H1 (cell line): ENCODE data around the gene DENND1A.

Experiments
- BACH1 ChIP-seq: IDR thresholded peaks from 2 replicates; pipeline ENCODE4 v1.6.1; 2012; ENCODE audit warnings: low read length, improper control_type of control experiment
- CBX5 ChIP-seq: fragments of 300-800, 300-1000 bp; sonication (generic); IDR thresholded peaks from 2 replicates; pipeline ENCODE4 v1.7.1; 2016; ENCODE audit warnings: antibody characterized with exemption, low read length, low read depth
- CEBPB ChIP-seq: IDR thresholded peaks from 2 replicates; pipeline ENCODE4 v1.6.1; 2012; ENCODE audit warnings: low read depth, low read length
- EZH2 ChIP-seq: fragments of 200-600 bp; sonication (generic); IDR thresholded peaks from 2 replicates; pipeline ENCODE4 v1.7.1; 2012; ENCODE audit warnings: low read depth, mild to moderate bottlenecking, moderate library complexity, low read length, inconsistent platforms; ENCODE audit not compliant: severe bottlenecking
- HDAC2 ChIP-seq, 2 experiments: fragments of 300-600 bp in 1 of 2; sonication (generic) in 1 of 2; IDR thresholded peaks; 2 replicates each; pipeline ENCODE4 v1.6.1; 2011 to 2012; ENCODE audit warnings: low read depth in 2 of 2, low read length in 2 of 2, mild to moderate bottlenecking in 2 of 2, moderate library complexity in 2 of 2, borderline replicate concordance in 1 of 2, inconsistent platforms in 1 of 2
- JUN ChIP-seq: IDR thresholded peaks from 2 replicates; pipeline ENCODE4 v1.6.1; 2011; ENCODE audit warnings: low read depth, mild to moderate bottlenecking, improper control_type of control experiment, low read length
- POLR2A ChIP-seq, 2 experiments: IDR thresholded peaks; 1 replicate in 1 of 2; 2 replicates in 1 of 2; pipeline ENCODE4 v1.6.1; 2011; ENCODE audit warnings: low read depth in 2 of 2, low read length in 2 of 2, mild to moderate bottlenecking in 2 of 2; ENCODE audit errors: control extremely low read depth in 1 of 2
- POLR2AphosphoS5 ChIP-seq: IDR thresholded peaks from 2 replicates; pipeline ENCODE4 v1.6.1; 2011; ENCODE audit warnings: low read depth, low read length
- RFX5 ChIP-seq: IDR thresholded peaks from 2 replicates; pipeline ENCODE4 v1.6.1; 2011; ENCODE audit warnings: low read depth, low read length, improper control_type of control experiment, borderline replicate concordance
- RXRA ChIP-seq: IDR thresholded peaks from 2 replicates; pipeline ENCODE4 v1.6.1; 2011; ENCODE audit warnings: low read depth, mild to moderate bottlenecking, low read length, moderate library complexity; ENCODE audit not compliant: insufficient read depth
- SIN3A ChIP-seq, 2 experiments: IDR thresholded peaks in 1 of 2; conservative IDR thresholded peaks in 1 of 2; 2 replicates each; pipeline ENCODE4 v1.6.1; 2011 to 2012; ENCODE audit warnings: low read length in 2 of 2, improper control_type of control experiment in 1 of 2, low read depth in 1 of 2, mild to moderate bottlenecking in 1 of 2
- TEAD4 ChIP-seq: IDR thresholded peaks from 2 replicates; pipeline ENCODE4 v1.6.1; 2012; ENCODE audit warnings: low read depth, low read length, inconsistent platforms, mixed read lengths
- TF ChIP-seq, protein P1 (sequence below): IDR thresholded peaks from 2 replicates; pipeline ENCODE4 v1.6.1; 2011; ENCODE audit warnings: low read length, improper control_type of control experiment
- TF ChIP-seq, protein P2 (sequence below), 3 experiments: IDR thresholded peaks; 1 replicate in 2 of 3; 2 replicates in 1 of 3; pipeline versions ENCODE4 v1.5.1 to v1.6.1; 2011; ENCODE audit warnings: low read length in 3 of 3, mild to moderate bottlenecking in 3 of 3, inconsistent platforms in 2 of 3, low read depth in 1 of 3, moderate library complexity in 1 of 3; ENCODE audit not compliant: insufficient read depth in 1 of 3; ENCODE audit errors: control extremely low read depth in 1 of 3

DNA sequence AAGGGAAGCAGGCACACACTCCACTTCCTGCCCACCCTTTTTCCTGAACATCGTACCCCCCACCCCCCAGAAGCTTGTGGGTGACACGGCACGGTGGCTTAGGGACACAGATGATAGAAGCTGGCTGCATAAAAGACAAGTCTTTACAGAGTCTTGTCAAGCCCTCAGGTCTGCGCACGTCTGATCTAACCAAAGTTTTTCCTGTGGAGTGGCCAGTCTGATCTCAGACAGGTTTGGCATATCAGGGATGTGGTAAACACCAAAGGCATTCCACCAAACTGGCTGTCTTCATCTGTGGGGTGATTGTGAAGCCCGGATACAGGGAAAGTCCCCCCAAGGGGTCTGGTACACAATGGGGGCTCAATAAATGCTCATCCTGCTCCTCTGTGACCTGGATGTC, 523.9 kb downstream of the DENND1A start:
- no peak for TF ChIP-seq POLR2AphosphoS5
- no peak for TF ChIP-seq HDAC2 (IDR thresholded peaks at IDR 0.05; ENCODE audit: borderline replicate concordance in 1 of 2, low read depth in 2 of 2, low read length in 2 of 2)
- TF ChIP-seq, protein P1, sequence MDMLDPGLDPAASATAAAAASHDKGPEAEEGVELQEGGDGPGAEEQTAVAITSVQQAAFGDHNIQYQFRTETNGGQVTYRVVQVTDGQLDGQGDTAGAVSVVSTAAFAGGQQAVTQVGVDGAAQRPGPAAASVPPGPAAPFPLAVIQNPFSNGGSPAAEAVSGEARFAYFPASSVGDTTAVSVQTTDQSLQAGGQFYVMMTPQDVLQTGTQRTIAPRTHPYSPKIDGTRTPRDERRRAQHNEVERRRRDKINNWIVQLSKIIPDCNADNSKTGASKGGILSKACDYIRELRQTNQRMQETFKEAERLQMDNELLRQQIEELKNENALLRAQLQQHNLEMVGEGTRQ, result no peak
- TF ChIP-seq, protein P2, sequence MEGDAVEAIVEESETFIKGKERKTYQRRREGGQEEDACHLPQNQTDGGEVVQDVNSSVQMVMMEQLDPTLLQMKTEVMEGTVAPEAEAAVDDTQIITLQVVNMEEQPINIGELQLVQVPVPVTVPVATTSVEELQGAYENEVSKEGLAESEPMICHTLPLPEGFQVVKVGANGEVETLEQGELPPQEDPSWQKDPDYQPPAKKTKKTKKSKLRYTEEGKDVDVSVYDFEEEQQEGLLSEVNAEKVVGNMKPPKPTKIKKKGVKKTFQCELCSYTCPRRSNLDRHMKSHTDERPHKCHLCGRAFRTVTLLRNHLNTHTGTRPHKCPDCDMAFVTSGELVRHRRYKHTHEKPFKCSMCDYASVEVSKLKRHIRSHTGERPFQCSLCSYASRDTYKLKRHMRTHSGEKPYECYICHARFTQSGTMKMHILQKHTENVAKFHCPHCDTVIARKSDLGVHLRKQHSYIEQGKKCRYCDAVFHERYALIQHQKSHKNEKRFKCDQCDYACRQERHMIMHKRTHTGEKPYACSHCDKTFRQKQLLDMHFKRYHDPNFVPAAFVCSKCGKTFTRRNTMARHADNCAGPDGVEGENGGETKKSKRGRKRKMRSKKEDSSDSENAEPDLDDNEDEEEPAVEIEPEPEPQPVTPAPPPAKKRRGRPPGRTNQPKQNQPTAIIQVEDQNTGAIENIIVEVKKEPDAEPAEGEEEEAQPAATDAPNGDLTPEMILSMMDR (IDR thresholded peaks at IDR 0.05; ENCODE audit: control extremely low read depth in 1 of 3, insufficient read depth in 1 of 3, low read depth in 1 of 3, low read length in 3 of 3), result no peak
- no peak for TF ChIP-seq BACH1
- TF ChIP-seq RXRA, result no peak
- TF ChIP-seq POLR2A (IDR thresholded peaks at IDR 0.05; ENCODE audit: control extremely low read depth in 1 of 2, low read depth in 2 of 2, low read length in 2 of 2), result no peak
- TF ChIP-seq RFX5, result no peak
- TF ChIP-seq CBX5, result no peak
- no peak for TF ChIP-seq CEBPB
- TF ChIP-seq SIN3A (conservative IDR thresholded peaks at IDR 0.05 in 1 of 2, IDR thresholded peaks at IDR 0.05 in 1 of 2; ENCODE audit: low read depth in 1 of 2, low read length in 2 of 2), result no peak
- no peak for TF ChIP-seq EZH2
- no peak for TF ChIP-seq JUN
- TF ChIP-seq TEAD4, result no peak
